Mucosa of gallbladder (tissue), 1 donor: Measurements from ENCODE around the gene DENND6B. TPM values are rescaled to one million over a fixed set of nuclear protein-coding genes. Genes with fewer than 3 reads are reported as not detected.
A peak's percentile ranks its signal among the peaks of the same experiment; 100 is the strongest.

Experiments used
- DNase-seq: peaks from one replicate; pipeline ENCODE4 v3.0.0-alpha.2; 2020; ENCODE audit warnings: low spot score
- total RNA-seq: library from RNA; stranded (reverse); gene quantifications from one replicate; pipeline ENCODE4 v1.2.1, GENCODE V29; 2021
- donor health status: DM: no; HTN: no; CAD: no.

DENND6B gene
- total RNA-seq, 1 donor from 2014 or later, result 24.9 TPM

DNA sequence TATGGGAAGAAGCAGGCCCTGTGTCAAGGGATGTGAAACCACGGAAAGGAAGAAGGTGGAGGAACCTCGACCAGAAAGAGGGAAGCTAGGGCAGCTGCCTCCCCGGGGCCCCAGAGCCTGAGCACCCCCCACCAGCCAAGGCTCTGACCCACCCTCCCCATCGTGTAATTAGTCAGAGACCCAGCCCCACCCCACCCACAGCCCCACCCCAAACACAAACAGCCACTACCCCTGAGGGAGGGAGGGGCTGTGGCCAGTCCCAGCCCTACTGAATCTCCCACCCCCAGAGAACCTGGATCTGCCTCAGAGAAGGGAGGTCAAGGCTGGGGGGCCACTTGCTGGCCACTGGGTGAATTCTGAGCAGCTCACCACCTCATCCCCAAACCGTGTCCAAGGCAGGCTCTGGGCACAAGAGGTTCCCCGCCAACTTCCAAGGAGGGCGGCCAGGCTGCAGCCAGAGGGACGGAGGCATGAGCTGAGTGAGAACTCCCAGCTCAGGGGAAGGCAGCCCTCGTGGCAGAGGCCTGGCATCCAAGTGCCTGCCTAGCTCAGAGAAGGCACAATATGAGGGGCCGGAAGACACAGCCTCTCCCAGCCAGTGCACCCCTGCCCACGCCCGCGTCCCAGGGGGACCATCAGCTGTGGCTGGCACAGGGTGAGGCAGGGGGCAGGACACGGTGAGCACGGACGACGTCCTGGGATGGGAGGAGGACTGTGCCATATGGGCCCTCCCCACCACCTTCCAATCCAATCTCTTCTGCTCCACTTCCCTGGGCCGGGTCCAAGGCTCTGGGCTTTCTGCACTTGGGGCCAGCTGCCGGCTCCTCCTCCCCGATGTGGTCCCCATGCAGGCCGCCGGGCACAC, 22.1 kb downstream of the DENND6B start:
- DNase-seq, result no peak

DNA sequence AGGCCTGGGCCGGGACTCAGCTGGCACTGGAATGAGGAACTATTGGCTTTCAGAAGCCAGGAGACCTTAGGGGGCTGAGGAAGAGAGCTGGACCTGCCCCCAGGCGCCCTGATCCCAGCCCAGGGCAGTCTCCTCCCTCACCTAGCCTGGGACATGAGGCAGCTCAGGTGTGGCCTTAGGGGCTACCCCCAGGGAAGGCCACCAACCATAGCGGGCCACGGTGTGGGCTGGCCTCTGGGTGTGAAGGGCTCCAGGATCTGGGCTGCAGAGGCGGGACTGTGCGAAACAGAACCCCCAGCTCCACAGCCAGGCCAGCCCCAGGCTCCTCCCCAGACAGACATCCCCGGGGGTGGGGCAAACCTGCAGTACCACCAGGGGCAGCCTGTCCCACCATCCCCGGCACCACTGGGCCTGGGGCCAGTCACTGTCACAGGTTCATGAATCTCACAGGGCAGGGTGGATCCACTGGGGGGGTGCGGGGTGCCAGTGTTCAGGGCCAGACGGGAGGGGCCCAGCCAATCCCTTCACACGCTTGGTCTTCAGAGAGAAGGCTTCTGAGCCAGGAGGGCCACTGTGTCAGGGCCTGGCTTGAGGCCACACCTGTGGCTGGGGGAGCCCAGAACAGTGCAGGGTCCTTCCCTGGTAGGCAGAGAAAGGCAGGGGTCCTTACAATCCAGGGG, 22.8 kb downstream of the DENND6B start:
- DNase-seq, result peak; percentile 68

DNA sequence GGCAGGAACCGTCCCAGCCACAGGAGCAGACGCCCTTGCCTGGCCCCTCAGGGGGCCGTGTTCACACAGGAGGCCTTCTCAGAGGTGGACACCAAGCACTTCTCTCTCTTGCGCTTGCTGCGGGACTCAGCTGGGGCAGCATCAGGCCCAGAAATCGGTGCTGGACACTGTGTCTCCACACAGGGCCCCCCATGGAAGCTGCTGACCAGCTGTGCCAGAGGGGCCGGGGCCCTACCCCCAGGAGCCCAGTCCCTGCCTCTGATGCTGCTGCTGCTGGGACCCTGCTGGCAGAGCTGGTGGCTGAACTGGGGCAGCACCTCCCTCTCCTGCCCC, 23.3 kb downstream of the DENND6B start:
- no peak for DNase-seq

DNA sequence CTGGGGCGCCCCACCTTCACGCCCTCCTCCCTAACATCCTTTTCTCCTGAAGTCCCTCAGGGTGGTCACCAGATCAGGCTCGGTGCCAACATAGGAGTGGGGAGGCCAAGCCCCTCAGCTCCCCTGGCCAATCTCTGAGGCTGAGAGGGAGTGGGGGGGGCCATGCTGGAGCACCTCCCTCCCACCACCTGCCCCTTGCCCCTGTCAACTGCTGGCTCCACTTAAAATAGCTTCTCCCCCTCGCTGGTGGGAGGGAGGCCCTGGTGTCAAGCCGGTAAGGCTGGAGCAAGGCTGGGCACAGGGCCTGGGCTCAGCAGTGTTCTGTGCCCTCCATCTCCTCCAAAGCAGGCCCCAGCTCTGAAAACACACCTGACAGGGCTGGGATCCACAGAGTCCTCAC, 24.2 kb downstream of the DENND6B start:
- DNase-seq, result no peak

DNA sequence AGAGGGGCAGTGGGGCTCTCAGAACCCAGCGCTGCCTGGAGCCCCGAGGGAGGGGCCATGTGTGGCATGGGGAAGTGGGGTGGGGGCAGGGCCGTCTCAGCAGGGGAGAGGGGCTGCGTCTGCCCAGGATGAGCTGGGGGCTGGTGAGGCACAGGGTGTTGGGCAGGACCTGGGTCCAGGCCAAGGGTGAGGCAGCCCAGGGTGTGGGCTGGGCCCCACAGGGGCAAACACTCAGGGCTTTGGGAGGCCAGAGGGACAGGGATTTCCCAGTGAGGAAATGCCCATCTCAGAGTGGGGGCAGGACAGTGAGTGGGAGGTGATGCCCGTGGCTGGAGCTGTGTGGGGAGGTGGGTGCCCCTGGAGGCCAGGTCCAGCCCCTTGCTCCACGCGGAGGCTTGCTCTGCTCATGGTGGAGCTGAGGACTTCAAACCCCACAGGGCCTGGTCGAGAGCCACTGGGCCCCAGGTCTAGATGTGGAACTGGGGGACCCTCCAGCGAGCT, 24.7 kb downstream of the DENND6B start:
- no peak for DNase-seq

DNA sequence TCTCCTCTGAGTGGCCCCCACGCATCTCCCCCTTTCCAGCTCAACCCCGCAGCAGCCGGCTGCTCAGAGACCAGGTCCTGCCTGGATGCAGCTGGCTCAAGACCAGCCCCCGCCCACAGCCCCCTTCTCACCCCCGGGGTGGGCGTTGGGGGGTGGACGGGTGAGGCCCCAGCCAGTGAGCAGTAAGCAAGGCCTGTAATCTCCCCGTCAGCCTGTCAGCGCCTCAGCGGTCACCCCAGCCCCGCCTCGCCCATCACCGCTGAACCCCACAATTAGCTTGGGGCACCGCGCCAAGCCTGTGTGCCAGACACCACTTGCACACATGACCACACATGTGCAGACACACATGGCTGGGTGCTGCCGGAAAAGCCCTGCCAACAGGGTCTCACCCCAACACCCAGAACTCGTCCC, 25.2 kb downstream of the DENND6B start:
- DNase-seq, result no peak

DNA sequence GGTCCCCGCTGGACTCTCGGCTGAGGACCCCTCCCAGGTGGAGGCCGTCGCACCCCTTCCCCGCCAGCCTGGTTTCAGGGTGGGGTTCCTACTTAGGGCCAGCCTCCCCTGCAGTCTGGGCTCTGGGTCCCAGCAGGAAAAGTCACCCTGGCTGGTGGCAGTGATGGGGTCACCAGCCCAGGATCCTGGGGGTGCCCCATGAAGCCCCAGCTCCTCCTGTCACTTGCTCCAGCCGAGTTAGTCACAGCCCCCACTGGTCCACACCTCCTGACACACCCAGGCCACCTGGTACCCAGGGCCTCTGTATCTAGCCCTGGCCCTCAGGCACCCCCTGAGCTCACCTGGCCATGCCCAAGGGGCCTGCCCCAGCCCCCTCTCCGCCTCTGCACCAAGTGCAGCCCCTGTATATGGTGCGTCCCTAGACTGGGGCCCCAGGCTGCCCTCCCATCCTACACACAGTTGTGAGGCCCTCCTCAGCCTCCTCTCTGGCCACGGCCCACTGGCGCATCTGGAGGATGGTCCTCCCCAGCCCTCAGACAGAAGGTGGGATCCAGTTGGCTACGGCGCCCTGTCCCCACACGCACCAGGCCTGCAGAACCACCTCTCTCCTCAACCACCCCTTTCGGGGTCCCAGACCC, 26.1 kb downstream of the DENND6B start:
- no peak for DNase-seq

DNA sequence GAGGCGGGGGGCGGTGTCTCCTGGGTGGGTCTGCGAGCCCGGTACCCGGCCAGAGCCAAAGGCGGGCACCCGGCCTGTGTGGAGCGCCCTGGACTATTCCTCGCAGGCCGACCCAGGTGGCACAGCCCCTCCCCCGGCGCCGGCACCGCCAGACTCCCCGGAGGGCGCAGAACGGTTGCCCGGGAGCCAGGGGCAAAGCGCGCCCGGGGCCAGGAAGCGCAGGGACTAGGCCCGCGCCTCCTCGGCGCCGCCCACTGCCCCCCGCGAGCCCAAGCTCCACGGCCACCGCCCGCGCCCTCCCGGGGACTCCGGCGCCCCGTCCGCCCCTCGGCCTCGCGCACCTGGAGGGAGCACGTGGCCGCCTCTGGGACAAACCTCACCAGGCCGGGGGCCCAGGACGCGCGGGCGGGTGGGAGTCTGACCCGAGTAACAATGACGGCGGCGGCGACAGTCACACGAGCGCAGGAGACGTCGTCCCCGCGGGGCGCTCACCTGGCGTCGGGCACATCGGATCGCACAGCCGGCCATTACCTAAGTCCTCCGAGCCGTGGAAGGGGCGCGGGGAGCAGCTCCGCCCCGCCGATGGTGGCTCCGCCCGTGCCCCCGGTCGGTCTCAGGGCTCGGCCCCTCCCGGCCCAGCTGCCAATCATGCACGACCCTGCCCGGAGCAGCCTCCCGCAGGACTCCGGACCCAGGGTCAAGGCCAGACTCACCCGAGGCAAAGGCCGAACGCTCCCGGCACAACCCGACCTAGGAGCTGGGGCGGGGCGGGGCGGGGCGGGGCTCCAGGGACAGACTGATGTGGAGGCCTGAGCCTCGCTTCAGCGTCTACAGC, 26.8 kb downstream of the DENND6B start:
- no peak for DNase-seq

DNA sequence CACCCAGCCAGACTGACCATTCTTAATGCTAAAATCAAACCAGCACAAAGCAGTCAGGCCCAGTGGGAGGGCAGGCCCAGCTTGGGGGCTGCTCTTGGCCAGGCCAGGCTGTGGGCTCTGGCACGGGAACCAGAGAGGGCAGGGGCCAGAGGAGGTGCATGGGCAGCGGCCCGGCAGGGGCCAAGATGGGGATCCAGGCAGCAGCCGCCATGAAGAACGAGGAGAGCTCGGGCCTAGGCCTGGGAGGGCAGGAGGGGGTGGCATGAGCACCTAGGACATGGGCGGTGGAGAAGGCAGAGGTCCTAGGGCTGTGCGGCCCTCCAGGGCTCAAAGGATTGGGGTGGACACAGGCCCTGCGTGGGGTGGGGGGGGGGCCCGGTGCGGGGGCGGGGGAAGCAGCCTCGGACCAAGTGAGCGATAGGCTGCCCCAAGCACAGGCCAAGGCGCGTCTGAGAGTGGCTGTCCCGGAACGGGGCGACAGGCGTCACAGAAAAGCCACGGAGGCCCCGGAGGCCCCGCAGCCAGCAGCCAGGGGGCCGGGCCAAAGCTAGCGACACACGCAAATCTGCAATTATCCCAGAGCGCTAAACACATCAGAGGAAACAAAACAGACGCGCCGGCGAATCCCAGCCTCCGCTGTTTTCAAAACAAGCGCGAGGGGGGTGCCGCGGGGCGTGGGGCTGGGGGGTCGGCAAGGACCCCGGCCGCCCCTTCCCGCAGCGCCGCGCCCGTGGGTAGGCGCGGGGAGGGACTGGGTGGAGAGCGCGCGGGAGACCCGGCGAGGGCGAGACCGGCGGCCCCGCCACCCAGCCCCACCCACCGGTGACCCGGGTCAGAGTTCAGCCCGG, 27.7 kb downstream of the DENND6B start:
- no peak for DNase-seq

DNA sequence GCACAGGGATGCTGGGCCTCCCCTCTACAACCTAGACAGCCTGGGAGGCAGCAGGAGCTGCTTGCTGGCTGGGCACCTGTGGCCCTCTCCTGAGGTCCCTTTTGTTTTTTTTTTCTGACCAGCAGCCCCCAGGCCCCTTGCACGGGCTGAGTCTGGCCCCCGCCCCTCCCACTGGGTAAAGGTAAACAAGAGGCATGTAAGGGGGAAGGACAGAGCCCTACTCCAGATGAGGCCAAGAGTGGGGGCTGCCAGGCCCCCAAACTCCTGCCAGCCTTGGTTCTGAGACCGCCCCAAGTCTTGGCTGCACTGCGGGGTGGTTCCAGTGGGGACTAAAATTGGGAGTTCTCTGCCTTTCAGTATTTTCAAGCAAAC, 28.6 kb downstream of the DENND6B start:
- no peak for DNase-seq

DNA sequence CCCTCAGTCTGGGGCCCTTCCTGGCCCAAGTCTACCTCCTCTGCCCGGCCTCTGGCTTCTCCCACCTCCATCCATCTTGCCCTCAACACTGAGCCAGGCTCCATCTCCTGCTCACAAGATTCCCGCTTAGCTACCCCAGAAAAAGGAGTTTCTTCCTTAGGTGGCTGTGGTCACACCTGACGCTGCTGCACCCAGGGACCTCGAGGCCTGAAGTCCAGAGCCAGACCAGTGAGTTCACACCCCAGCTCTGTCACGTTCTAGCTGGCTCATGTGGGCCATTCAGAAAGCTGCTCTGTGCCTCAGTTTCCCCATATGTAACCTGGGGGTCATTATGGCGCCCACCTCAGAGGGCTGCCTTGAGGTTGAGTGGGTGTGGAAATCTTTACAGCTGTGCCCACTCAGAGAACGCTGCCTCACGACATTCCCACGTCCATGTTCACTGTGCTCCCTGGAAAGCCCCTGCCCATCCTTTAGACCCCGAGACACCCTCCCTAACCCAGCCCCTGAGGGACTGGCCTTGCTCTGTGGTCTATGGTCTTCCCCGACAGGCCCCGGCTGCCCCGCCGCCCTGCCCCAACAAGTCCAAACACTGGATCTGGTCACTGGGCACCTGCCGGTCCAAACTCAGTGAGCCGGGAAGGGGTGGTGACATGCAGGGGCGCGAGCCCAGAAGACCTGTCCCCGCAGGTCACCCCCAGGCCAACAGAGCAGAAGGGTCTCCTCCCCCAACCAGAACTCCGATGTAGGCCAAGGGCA, 29.1 kb downstream of the DENND6B start:
- DNase-seq, result no peak

DNA sequence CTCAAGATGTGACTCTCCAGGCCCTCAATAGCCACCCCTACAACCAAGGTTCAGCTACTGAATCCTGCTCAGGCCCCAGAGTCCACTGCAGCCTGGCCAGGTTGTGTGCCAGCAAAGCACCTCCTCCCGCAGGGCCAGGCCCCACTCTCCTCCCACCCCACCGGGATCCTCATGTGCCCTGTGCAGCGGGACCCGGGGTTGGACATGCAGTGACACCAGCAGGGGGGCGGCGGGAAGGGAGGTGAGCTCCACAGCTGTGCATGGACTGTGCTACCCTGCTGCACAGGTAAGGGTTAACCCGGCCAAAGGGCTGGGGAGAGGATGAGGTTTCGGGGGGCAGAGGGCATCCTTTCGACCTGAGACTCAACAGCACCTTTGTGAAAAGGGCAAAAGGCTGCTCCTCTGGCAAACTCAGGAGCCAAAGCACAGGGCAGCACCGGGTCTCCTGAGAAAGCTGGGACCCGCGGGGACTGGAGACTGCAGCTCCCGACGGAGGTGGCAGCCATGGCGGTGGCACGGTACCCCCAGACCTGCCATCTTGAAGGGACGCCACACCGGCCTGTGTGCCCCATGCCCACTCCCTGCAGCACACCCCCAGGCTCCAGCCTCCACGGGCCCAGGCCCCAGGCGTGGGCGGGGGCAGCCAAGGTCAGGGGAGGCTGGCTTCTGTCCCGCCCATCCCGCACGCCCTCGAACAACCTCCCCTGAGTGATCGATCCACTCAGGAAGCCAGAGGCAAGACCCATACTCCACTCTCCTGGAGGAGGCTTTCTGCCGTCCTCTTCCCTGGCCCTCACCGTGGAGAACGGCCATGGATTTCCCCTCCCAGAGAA, 29.9 kb downstream of the DENND6B start:
- no peak for DNase-seq

DNA sequence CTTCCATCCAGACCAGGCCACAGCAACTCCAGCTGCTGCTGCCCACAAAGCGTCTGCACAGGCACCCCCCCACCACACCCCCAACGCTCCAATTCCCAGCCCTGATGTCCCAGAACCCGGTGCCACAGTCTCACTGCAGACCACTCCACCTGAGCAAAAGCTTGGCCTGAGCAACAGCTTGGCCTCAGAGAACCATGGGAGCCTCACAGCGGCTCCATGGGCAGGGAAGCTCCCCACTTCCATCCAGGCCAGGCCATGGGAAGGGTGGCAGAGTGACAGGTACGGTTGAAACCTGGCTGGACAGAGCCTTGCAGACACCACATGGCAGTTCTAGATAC, 32.5 kb downstream of the DENND6B start:
- DNase-seq, result no peak

DNA sequence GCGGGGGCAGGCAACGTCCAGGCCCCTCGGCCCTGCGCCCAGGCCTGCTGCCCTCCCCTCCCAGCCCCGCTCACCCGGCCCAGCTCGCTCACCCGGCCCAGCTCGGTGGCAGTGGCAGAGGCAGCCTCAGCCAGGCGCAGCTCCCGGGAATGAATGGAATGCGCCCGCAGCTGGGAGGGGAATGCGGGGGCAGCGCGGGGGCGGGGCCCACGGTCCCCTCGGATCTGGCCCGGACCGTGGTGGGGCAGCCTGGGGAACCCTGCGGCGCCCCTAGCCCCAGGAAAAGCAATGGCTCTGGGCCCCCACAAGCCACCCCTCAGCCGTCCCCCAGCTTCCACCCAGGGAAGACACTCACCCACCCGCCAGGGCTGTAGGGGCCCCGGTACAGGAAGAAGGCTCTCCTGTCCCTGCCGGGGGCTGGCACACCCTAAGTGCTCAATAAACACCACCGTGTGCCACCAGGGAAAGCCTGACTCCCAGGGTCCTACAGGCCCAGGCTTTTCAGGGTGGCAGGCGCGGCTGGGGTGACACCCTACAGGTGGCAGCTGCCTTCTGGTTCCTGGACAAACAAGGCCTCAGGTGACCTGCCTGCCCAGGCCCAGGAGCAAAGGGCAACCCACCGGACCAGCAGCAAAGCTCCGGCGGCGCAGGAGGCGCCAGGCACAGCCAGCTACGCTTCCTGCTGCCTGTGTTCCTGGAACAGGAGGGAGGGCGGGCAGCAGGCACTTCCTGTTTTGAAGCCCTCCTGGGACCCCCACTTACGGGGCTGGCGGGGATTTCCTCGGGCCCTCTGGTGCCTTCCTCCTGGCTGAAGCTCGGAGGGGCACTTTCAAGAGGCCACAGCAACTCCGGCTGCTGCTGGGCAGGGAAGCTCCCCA, 33.1 kb downstream of the DENND6B start:
- peak; percentile 88 for DNase-seq

DNA sequence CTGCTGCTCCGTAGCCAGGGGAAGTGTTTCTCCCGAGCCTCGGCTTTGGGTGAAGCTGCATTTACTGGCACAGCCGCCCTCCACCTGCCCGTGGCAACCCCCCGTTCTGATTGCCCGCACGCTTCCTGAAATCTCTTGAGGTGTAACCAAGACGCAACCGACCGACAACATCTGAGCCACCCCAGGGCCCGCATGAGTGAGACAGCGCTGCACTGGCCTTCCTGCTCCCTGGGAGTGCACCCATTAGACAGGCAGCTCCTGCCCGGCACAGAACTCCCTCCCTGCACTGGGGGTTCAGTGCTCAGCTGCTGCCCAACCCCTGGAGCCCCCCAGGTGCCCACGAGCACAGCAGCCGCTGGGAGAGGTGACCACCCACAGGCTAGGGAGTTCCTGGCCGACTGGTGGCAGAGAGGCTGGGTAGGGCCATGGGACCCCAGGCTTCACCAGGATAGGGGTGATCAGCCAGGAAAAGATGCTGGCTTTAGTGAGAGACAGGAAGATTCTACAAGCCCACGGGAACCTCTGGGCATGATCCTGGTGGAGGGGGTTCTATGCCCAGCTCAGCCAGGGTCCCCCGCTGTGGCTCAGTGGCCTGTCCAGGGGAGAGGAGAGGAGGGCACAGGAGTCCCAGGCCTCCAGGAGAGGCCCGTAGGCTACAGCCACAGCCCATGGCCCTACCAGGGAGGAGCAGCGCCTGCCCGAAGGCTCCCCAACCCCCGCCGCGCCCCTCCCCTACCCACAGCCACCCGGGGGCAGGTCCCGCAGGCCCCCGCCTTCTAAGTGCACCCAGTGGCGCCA, 34.0 kb downstream of the DENND6B start:
- no peak for DNase-seq

DNA sequence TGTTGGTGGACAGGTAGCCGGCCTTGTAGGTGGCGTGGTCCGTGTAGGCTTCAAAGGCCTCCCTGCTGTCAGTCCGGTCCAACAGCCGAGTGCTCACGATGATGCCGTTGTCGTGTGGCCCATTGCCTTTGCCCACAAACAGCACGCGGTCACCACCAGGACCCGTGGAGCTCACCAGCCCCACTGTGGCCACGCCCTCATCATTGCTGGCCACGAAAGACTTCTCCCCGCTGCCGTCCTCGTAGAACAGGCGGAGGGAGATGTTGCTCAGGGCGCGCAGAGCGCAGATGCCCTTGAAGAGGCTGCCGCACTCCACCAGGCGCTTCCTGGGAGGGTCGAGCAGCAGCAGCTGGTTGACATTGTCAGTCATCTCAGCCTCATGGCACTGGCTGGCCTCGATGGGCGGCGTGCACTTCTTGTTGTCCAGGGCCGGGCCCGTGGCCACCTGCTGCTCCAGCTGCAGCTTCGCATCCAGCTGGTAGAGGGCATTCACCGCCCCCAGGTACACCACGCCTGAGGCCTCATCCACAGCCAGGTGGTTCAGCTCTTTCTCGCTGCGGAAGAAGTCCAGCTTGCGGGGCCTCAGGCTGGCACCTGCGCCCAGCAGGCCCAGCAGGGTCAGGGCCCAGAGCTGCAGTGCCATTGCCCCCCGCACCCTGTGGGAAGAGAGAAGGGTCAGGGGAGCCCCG, 36.7 kb downstream of the DENND6B start:
- no peak for DNase-seq
